WTC11 (cell line): ENCODE results near the gene BDKRB2. TPM values are rescaled to one million over a fixed set of nuclear protein-coding genes. Genes with fewer than 3 reads are reported as not detected.

Experiments
- ATAC-seq: fragments of 200-7000 bp; cut with Tn5 transposase; 2 replicates; pipeline ENCODE4 v1.10.0; 2021; ENCODE audit warnings: mild to moderate bottlenecking, moderate library complexity
- CTCF ChIA-PET: fragments of 300-600 bp; sonication (Branson Sonifier 250); formaldehyde crosslinking; loops from one replicate; lab custom pipeline; 2021; ENCODE audit warnings: antibody characterized with exemption; lab: Charles Lee
- POLR2A ChIA-PET: fragments of 350-600 bp; sonication (Branson Sonifier 250); formaldehyde crosslinking; loops from one replicate; lab custom pipeline; 2021; ENCODE audit warnings: antibody characterized with exemption; lab: Charles Lee
- DNase-seq: peaks from one replicate; pipeline ENCODE4 v3.0.0; 2021; ENCODE audit warnings: low spot score
- H3K27ac Mint-ChIP-seq: 2 replicates; pipeline ENCODE4 v1.8.0; 2021; ENCODE audit warnings: mixed read lengths
- H3K27me3 Mint-ChIP-seq: 2 replicates; pipeline ENCODE4 v1.8.0; 2021; ENCODE audit warnings: low read depth, mild to moderate bottlenecking, moderate library complexity, mixed read lengths
- H3K36me3 Mint-ChIP-seq: 2 replicates; pipeline ENCODE4 v1.8.0; 2021; ENCODE audit warnings: mixed read lengths
- H3K4me1 Mint-ChIP-seq: 2 replicates; pipeline ENCODE4 v1.8.0; 2022; ENCODE audit warnings: mixed read lengths
- H3K4me3 Mint-ChIP-seq: 2 replicates; pipeline ENCODE4 v1.8.0; 2021; ENCODE audit warnings: mild to moderate bottlenecking, moderate library complexity, mixed read lengths
- H3K9me3 Mint-ChIP-seq: 2 replicates; pipeline ENCODE4 v1.8.0; 2021; ENCODE audit warnings: mixed read lengths
- ATF1 ChIP-seq: sonication (generic); formaldehyde crosslinking; IDR thresholded peaks from 2 replicates; pipeline ENCODE4 v1.8.1; 2023; ENCODE audit warnings: mild to moderate bottlenecking, moderate library complexity, missing genetic modification reagents
- FOXK1 ChIP-seq: sonication (generic); formaldehyde crosslinking; IDR thresholded peaks from 2 replicates; pipeline ENCODE4 v1.8.0; 2022; ENCODE audit warnings: mild to moderate bottlenecking, moderate library complexity, missing genetic modification reagents
- GABPB1 ChIP-seq: sonication (generic); formaldehyde crosslinking; IDR thresholded peaks from 2 replicates; pipeline ENCODE4 v1.8.1; 2023; ENCODE audit warnings: mild to moderate bottlenecking, missing genetic modification reagents
- SOX15 ChIP-seq: fragments of 250-450 bp; sonication (Bioruptor Pico); IDR thresholded peaks from 2 replicates; pipeline ENCODE4 v1.9.0; 2021; ENCODE audit warnings: mild to moderate bottlenecking
- ZNF263 ChIP-seq: sonication (generic); formaldehyde crosslinking; IDR thresholded peaks from 2 replicates; pipeline ENCODE4 v1.8.1; 2022; ENCODE audit warnings: low read depth, mild to moderate bottlenecking, moderate library complexity, missing genetic modification reagents
- total RNA-seq: library from RNA; stranded (reverse); gene quantifications from 3 replicates; pipeline ENCODE4 v1.2.3, GENCODE V29; 2021
- TF ChIP-seq, protein P1 (sequence below): sonication (generic); formaldehyde crosslinking; IDR thresholded peaks from 2 replicates; pipeline ENCODE4 v1.8.0; 2022; ENCODE audit warnings: missing genetic modification reagents
- TF ChIP-seq, protein P2 (sequence below): fragments of 250-450 bp; sonication (Bioruptor Pico); IDR thresholded peaks from 2 replicates; pipeline ENCODE4 v1.9.0; 2021; ENCODE audit warnings: mild to moderate bottlenecking
- TF ChIP-seq, protein P3 (sequence below): fragments of 250-450 bp; sonication (Bioruptor Pico); conservative IDR thresholded peaks from 2 replicates; pipeline ENCODE4 v1.9.0; 2021; ENCODE audit warnings: mild to moderate bottlenecking
- TF ChIP-seq, protein P4 (sequence below): sonication (generic); formaldehyde crosslinking; IDR thresholded peaks from 2 replicates; pipeline ENCODE4 v1.8.0; 2023; ENCODE audit warnings: missing genetic modification reagents
- TF ChIP-seq, protein P5 (sequence below): sonication (generic); formaldehyde crosslinking; IDR thresholded peaks from 2 replicates; pipeline ENCODE4 v1.8.1; 2023; ENCODE audit warnings: mild to moderate bottlenecking, missing genetic modification reagents, moderate library complexity

The BDKRB2 gene
- total RNA-seq, 1 experiment from 2014 or later, result 0.17 TPM

DNA sequence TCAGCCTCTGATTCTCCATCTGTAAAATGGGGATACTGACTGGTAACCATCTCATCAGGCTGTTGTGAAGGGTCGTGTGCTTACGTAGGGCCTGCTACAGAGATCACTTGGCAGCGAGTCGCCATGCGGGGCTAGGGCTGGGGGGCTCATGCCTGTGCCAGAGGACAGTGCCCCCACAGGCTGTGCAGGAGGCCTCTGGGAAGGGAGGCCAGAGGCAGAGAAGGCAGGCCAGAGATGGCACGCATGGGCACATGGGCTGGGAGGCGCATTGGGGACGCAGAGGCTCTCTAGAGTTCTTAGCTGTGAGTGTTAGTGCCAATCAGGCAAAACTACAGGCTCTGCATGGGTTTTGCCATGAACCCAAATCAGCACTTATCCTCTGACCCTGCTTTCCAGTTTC is 3.5 kb upstream of the BDKRB2 start (continued):
- TF ChIP-seq, protein P1, sequence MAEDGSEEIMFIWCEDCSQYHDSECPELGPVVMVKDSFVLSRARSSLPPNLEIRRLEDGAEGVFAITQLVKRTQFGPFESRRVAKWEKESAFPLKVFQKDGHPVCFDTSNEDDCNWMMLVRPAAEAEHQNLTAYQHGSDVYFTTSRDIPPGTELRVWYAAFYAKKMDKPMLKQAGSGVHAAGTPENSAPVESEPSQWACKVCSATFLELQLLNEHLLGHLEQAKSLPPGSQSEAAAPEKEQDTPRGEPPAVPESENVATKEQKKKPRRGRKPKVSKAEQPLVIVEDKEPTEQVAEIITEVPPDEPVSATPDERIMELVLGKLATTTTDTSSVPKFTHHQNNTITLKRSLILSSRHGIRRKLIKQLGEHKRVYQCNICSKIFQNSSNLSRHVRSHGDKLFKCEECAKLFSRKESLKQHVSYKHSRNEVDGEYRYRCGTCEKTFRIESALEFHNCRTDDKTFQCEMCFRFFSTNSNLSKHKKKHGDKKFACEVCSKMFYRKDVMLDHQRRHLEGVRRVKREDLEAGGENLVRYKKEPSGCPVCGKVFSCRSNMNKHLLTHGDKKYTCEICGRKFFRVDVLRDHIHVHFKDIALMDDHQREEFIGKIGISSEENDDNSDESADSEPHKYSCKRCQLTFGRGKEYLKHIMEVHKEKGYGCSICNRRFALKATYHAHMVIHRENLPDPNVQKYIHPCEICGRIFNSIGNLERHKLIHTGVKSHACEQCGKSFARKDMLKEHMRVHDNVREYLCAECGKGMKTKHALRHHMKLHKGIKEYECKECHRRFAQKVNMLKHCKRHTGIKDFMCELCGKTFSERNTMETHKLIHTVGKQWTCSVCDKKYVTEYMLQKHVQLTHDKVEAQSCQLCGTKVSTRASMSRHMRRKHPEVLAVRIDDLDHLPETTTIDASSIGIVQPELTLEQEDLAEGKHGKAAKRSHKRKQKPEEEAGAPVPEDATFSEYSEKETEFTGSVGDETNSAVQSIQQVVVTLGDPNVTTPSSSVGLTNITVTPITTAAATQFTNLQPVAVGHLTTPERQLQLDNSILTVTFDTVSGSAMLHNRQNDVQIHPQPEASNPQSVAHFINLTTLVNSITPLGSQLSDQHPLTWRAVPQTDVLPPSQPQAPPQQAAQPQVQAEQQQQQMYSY, result no peak
- TF ChIP-seq SOX15 (CRISPR knock-in tag) (no peak), FOXK1 (CRISPR knock-in tag) (no peak)
- TF ChIP-seq, protein P2, sequence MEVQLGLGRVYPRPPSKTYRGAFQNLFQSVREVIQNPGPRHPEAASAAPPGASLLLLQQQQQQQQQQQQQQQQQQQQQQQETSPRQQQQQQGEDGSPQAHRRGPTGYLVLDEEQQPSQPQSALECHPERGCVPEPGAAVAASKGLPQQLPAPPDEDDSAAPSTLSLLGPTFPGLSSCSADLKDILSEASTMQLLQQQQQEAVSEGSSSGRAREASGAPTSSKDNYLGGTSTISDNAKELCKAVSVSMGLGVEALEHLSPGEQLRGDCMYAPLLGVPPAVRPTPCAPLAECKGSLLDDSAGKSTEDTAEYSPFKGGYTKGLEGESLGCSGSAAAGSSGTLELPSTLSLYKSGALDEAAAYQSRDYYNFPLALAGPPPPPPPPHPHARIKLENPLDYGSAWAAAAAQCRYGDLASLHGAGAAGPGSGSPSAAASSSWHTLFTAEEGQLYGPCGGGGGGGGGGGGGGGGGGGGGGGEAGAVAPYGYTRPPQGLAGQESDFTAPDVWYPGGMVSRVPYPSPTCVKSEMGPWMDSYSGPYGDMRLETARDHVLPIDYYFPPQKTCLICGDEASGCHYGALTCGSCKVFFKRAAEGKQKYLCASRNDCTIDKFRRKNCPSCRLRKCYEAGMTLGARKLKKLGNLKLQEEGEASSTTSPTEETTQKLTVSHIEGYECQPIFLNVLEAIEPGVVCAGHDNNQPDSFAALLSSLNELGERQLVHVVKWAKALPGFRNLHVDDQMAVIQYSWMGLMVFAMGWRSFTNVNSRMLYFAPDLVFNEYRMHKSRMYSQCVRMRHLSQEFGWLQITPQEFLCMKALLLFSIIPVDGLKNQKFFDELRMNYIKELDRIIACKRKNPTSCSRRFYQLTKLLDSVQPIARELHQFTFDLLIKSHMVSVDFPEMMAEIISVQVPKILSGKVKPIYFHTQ (CRISPR knock-in tag), result no peak
- TF ChIP-seq, protein P3, sequence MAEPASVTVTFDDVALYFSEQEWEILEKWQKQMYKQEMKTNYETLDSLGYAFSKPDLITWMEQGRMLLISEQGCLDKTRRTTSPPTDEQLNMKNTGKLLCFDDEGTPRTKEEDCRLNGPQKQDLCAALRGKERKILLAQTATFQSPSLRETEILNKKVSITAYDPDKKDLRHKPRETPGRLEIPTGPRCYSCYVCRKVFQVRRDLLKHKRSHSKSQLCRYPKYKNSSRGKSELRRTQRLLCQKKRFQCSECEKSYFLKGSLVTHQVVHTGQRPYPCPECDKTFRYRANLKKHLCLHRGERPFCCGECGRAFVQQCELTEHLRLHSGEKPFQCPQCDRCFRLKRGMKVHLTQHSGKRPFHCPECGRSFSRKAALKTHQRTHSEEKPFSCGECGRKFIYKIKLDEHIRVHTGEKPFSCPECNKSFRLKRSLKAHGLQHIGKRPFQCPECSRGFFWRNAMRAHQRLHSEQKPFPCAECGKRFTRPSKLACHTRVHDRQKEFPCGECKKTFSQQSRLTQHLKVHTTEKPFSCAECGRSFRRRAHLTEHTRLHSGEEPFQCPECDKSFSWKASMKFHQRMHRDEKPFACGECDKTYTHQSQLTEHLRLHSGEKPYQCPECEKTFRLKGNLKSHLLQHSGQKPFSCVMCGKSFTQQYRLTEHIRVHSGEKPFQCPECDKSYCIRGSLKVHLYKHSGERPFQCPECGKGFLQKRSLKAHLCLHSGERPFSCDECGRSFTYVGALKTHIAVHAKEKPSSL, result no peak
- TF ChIP-seq, protein P4, sequence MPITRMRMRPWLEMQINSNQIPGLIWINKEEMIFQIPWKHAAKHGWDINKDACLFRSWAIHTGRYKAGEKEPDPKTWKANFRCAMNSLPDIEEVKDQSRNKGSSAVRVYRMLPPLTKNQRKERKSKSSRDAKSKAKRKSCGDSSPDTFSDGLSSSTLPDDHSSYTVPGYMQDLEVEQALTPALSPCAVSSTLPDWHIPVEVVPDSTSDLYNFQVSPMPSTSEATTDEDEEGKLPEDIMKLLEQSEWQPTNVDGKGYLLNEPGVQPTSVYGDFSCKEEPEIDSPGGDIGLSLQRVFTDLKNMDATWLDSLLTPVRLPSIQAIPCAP (CRISPR knock-in tag), result no peak
- TF ChIP-seq, all 79 proteins: peak for 0

DNA sequence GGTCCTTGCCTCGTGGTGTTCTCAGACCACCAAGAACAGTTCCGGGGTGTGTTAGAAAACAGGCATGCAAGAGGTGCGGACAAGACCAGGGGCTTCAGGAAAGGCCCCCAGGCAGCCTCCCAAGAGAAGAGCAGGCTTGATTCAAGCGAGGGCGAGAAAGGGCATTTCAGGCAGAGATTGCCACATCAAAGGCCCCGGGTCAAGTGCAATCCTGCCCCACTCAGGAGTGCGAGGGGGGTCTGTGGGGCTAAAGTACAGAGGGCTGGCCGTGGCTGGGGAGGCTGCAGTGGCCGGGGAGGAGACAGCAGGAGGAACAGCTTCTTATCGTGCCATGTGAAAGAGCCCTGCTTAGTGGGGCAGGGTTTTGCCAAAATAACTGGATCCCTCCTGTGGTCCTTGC is 2.7 kb upstream of the BDKRB2 start:
- Mint-ChIP-seq H3K27ac (no peak overlapping the region), H3K9me3 (no peaks in the 10 kb centered on the region), H3K4me1 (peaks cover 27% of the 10 kb centered on the region), H3K27me3 (peaks cover 30% of the 10 kb centered on the region), H3K36me3 (no peaks in the 10 kb centered on the region), H3K4me3 (no peak overlapping the region)
- no peak for DNase-seq
- no peak for ATAC-seq
- POLR2A ChIA-PET, result no interaction called here
- TF ChIP-seq, protein P5, sequence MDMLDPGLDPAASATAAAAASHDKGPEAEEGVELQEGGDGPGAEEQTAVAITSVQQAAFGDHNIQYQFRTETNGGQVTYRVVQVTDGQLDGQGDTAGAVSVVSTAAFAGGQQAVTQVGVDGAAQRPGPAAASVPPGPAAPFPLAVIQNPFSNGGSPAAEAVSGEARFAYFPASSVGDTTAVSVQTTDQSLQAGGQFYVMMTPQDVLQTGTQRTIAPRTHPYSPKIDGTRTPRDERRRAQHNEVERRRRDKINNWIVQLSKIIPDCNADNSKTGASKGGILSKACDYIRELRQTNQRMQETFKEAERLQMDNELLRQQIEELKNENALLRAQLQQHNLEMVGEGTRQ (CRISPR knock-in tag), result no peak
- TF ChIP-seq ZNF263, result no peak
- TF ChIP-seq ATF1 (CRISPR knock-in tag), result no peak
- CTCF ChIA-PET, result no interaction called here

DNA sequence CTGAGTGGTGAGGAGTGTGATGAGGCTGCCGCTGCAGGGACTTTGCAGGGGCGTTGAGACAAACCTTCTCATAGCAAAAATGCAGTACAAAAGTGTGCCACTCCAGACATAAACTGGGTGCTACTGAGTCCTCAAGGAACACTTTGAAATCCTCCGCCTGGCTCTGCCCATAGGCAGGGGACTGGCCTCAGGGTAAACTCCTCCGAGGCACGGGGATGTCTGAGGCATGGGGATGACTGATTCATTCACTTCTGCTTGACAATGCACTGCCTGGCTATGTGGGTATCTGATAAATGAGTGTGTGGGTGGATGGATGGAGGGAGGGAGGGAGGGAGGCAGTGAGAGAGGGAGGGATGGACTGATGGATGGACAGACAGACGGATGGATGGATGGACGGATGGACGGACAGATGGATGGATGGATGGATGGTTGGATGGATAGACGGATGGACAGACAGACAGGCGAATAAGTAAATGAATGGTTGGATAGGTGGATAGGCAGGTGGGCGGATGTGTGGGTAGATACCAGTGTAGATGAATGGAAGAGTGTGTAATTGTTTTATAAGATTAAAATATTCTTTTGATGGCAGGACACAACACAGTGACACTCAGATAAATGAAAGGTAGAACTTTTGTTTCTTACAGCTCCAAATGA is 2.1 kb upstream of the BDKRB2 start:
- no peak for TF ChIP-seq GABPB1 (CRISPR knock-in tag)
- H3K9me3 Mint-ChIP-seq, result no peaks in the 10 kb centered on the region
- peaks cover 30% of the 10 kb centered on the region for H3K27me3 Mint-ChIP-seq
- H3K36me3 Mint-ChIP-seq, result no peaks in the 10 kb centered on the region
- no peak overlapping the region for H3K4me3 Mint-ChIP-seq
- DNase-seq, result no peak
- CTCF ChIA-PET, result interaction anchor here (0.9 kb wide), 1 partner anchor 102 kb away, joined by 3 read pairs; no protein-coding TSS in a partner anchor
- peaks cover 25% of the 10 kb centered on the region for H3K4me1 Mint-ChIP-seq
- no peak for ATAC-seq
- no peak overlapping the region for H3K27ac Mint-ChIP-seq
- POLR2A ChIA-PET, result no interaction called here
